K562 (cell line): Measurements from ENCODE around the gene TMEM131L. TPM values are rescaled to one million over a fixed set of nuclear protein-coding genes. Genes with fewer than 3 reads are reported as not detected.

ENCODE experiments used
- ATAC-seq: fragments of 200-7000 bp; cut with Tn5 transposase; 3 replicates; pipeline ENCODE4 v1.9.1; 2020; ENCODE audit warnings: moderate library complexity
- BruUV-seq: library from RNA; stranded (reverse); fragments of 400-500 nt; replicated peaks from 2 replicates; lab custom pipeline; 2021; lab: Mats Ljungman, UMichigan
- CTCF ChIA-PET: fragments of 300-600 bp; formaldehyde crosslinking; extraction: SDS; loops from one replicate; lab custom pipeline; 2021; ENCODE audit warnings: low intra/inter-chr PET ratio; lab: Yijun Ruan, JAX
- POLR2A ChIA-PET: fragments of 300-600, 350-650 bp; sonication (Branson Sonifier 250); formaldehyde crosslinking; extraction: SDS; loops from one replicate; lab custom pipeline; 2021; ENCODE audit warnings: antibody characterized with exemption, inconsistent platforms; lab: Yijun Ruan, JAX
- DNase-seq, 4 experiments: peaks; one replicate each; pipeline versions ENCODE4 v3.0.0 to v3.0.0-alpha.2; 2011 to 2018; ENCODE audit warnings: low spot score in 3 of 4, mixed read lengths in 3 of 4; ENCODE audit errors: extremely low read depth in 1 of 4
- FAIRE-seq: peaks from 2 replicates; lab custom pipeline; 2011; peaks lifted over from hg19 to GRCh38; lab: Jason Lieb, UNC
- H2AFZ ChIP-seq: 2 replicates; pipeline ENCODE4 v1.6.0; 2011; ENCODE audit warnings: low read depth, low read length, control low read depth, inconsistent platforms
- H3K27ac ChIP-seq: fragments of 200-600 bp; 3 replicates; pipeline ENCODE4 v1.8.0; 2011; ENCODE audit warnings: low read depth, mild to moderate bottlenecking, control low read depth, inconsistent platforms, low read length, moderate library complexity, mixed read lengths; ENCODE audit errors: extremely low read depth
- H3K27me3 ChIP-seq, 2 experiments: fragments of 300-600 bp in 1 of 2; 2 replicates in 1 of 2; 3 replicates in 1 of 2; pipeline versions ENCODE4 v1.6.0 to v1.8.0; 2011; ENCODE audit warnings: inconsistent platforms in 2 of 2, low read length in 2 of 2, mild to moderate bottlenecking in 1 of 2, mixed read lengths in 1 of 2, moderate library complexity in 1 of 2; ENCODE audit not compliant: control insufficient read depth in 2 of 2, insufficient read depth in 2 of 2
- H3K36me3 ChIP-seq: fragments of 300-600 bp; 3 replicates; pipeline ENCODE4 v1.8.0; 2011; ENCODE audit warnings: mild to moderate bottlenecking, low read length, inconsistent platforms; ENCODE audit not compliant: control insufficient read depth, insufficient read depth
- H3K4me1 ChIP-seq, 2 experiments: fragments of 200-600 bp in 1 of 2; replicated peaks in 1 of 2; 2 replicates in 1 of 2; 3 replicates in 1 of 2; pipeline versions ENCODE4 v1.5.1 to v1.8.0; 2011; ENCODE audit warnings: inconsistent platforms in 2 of 2, low read length in 2 of 2, mild to moderate bottlenecking in 1 of 2, mixed read lengths in 1 of 2, moderate library complexity in 1 of 2; ENCODE audit not compliant: control insufficient read depth in 2 of 2, insufficient read depth in 2 of 2
- H3K4me2 ChIP-seq: 2 replicates; pipeline ENCODE4 v1.6.1; 2011; ENCODE audit warnings: low read length, control low read depth, inconsistent platforms, mixed read lengths; ENCODE audit not compliant: insufficient read depth
- H3K4me3 ChIP-seq: fragments of 200-600 bp; sonication (generic), shearing (Covaris generic); 2 replicates; pipeline ENCODE4 v1.5.1; 2016; ENCODE audit warnings: control low read depth, inconsistent platforms
- H3K79me2 ChIP-seq: fragments of 200-600 bp; 3 replicates; pipeline ENCODE4 v1.8.0; 2011; ENCODE audit warnings: low read length, inconsistent platforms; ENCODE audit not compliant: control insufficient read depth, insufficient read depth
- H3K9ac ChIP-seq, 2 experiments: 2 replicates each; pipeline versions ENCODE4 v1.6.0 to v1.6.1; 2011; ENCODE audit warnings: low read depth in 2 of 2, low read length in 2 of 2, control low read depth in 1 of 2, inconsistent platforms in 1 of 2, mild to moderate bottlenecking in 1 of 2, mixed read lengths in 1 of 2; ENCODE audit not compliant: insufficient read depth in 1 of 2
- H3K9me1 ChIP-seq: one replicate; pipeline ENCODE4 v1.6.0; 2011; ENCODE audit warnings: inconsistent platforms, mild to moderate bottlenecking, low read length, moderate library complexity; ENCODE audit not compliant: control insufficient read depth, insufficient read depth
- H3K9me3 ChIP-seq: replicated peaks from 2 replicates; pipeline ENCODE4 v1.5.1; 2011; ENCODE audit warnings: low read depth, low read length, inconsistent platforms; ENCODE audit not compliant: control insufficient read depth, insufficient read depth
- H4K20me1 ChIP-seq: replicated peaks from 2 replicates; pipeline ENCODE4 v1.6.1; 2011; ENCODE audit warnings: low read length, inconsistent platforms, mixed read lengths; ENCODE audit not compliant: control insufficient read depth, insufficient read depth
- CBX8 ChIP-seq: fragments of 200-600 bp; sonication (generic); IDR thresholded peaks from 2 replicates; pipeline ENCODE4 v1.6.1; 2012; ENCODE audit warnings: borderline replicate concordance, mixed run types, low read depth, mild to moderate bottlenecking, moderate library complexity, mixed read lengths, low read length, control low read depth, inconsistent platforms; ENCODE audit not compliant: poor library complexity, severe bottlenecking; ENCODE audit errors: extremely low read depth
- CCNT2 ChIP-seq: IDR thresholded peaks from 2 replicates; pipeline ENCODE4 v1.6.1; 2011; ENCODE audit warnings: borderline replicate concordance, low read depth, mild to moderate bottlenecking, moderate library complexity, mixed read lengths, low read length; ENCODE audit not compliant: insufficient read length; ENCODE audit errors: extremely low read depth
- CTBP1 ChIP-seq: fragments of 450-650 bp; IDR thresholded peaks from 2 replicates; pipeline ENCODE4 v1.6.1; 2016; ENCODE audit warnings: borderline replicate concordance
- HDAC1 ChIP-seq, 2 experiments: fragments of 450-650 bp; IDR thresholded peaks; 2 replicates each; pipeline ENCODE4 v1.6.1; 2016 to 2017; ENCODE audit warnings: inconsistent platforms in 1 of 2, mild to moderate bottlenecking in 1 of 2, moderate library complexity in 1 of 2
- ILF3 ChIP-seq: fragments of 450-650 bp; IDR thresholded peaks from 2 replicates; pipeline ENCODE4 v1.6.1; 2018; ENCODE audit warnings: antibody characterized with exemption, mild to moderate bottlenecking, moderate library complexity, borderline replicate concordance
- KAT7 ChIP-seq: sonication (generic); formaldehyde crosslinking; IDR thresholded peaks from 2 replicates; pipeline ENCODE4 v1.8.0; 2022; ENCODE audit warnings: missing genetic modification reagents, mild to moderate bottlenecking, borderline replicate concordance
- MTF1 ChIP-seq: fragments of 250-450 bp; sonication (Bioruptor Pico); IDR thresholded peaks from 2 replicates; pipeline ENCODE4 v1.9.0; 2021; ENCODE audit warnings: moderate library complexity, mild to moderate bottlenecking, inconsistent platforms, borderline replicate concordance
- STAT5A ChIP-seq: IDR thresholded peaks from 2 replicates; pipeline ENCODE4 v1.6.1; 2012; ENCODE audit warnings: low read length, inconsistent platforms, borderline replicate concordance
- TAF9B ChIP-seq: fragments of 450-650 bp; IDR thresholded peaks from 2 replicates; pipeline ENCODE4 v1.6.1; 2018; ENCODE audit warnings: mild to moderate bottlenecking; ENCODE audit not compliant: partially characterized antibody
- ZSCAN32 ChIP-seq: fragments of 450-650 bp; formaldehyde crosslinking; IDR thresholded peaks from 2 replicates; pipeline ENCODE4 v1.4.0; 2020; ENCODE audit warnings: mild to moderate bottlenecking, moderate library complexity
- whole genome bisulfite sequencing: fragments of 100-300 bp; shearing (Covaris generic); methylation state at CpG from one replicate; pipeline ENCODE4 v1.1.6; 2016; ENCODE audit warnings: low coverage, mixed read lengths; ENCODE audit not compliant: insufficient coverage; ENCODE audit errors: missing lambda C conversion rate; 5-methylcytosine and 5-hydroxymethylcytosine counted together
- in situ Hi-C: fragments of 300-500 bp; cut with MboI; formaldehyde crosslinking; loops from 4 replicates; pipeline ENCODE4 v1.15.0; 2018; ENCODE audit warnings: inconsistent platforms, mixed read lengths
- intact Hi-C: fragments of 100-400 bp; cut with micrococcal nuclease; formaldehyde crosslinking; loops from 2 replicates; pipeline ENCODE4 v1.14.2; 2022
- polyA plus RNA-seq, 8 experiments: library from polyadenylated mRNA; depleted of rRNA in 4 of 8; stranded (reverse) in 5 of 8; unstranded in 3 of 8; fragments of >200 nt; fragmentation: Nextera tagmentation in 2 of 8; fragmentation: Illumina TruSeq in 1 of 8; extraction: Ambion mirVana in 2 of 8; extraction: Trizol in 1 of 8; gene quantifications; 2 replicates each; pipeline versions ENCODE4 v1.2.1 to v1.2.3, GENCODE V29; 2011 to 2014; ENCODE audit warnings: inconsistent platforms in 1 of 8, missing spikeins in 1 of 8
- total RNA-seq, 7 experiments: library from RNA; depleted of rRNA in 6 of 7; stranded (reverse); fragments of >200 nt in 6 of 7; fragmentation: Illumina TruSeq in 2 of 7; extraction: Trizol in 2 of 7; gene quantifications; 2 replicates each; pipeline versions ENCODE4 v1.2.1 to v1.2.3, GENCODE V29; 2011 to 2021; ENCODE audit warnings: low replicate concordance in 1 of 7
- TF ChIP-seq, protein P1 (sequence below): fragments of 450-650 bp; formaldehyde crosslinking; IDR thresholded peaks from 2 replicates; pipeline ENCODE4 v1.4.0; 2022; ENCODE audit warnings: missing genetic modification characterization
- TF ChIP-seq, protein P2 (sequence below): fragments of 450-650 bp; IDR thresholded peaks from 2 replicates; pipeline ENCODE4 v1.6.1; 2016; ENCODE audit warnings: antibody characterized with exemption
- TF ChIP-seq, protein P3 (sequence below): IDR thresholded peaks from 2 replicates; pipeline ENCODE4 v1.6.1; 2014; ENCODE audit warnings: antibody characterized with exemption
- TF ChIP-seq, protein P4 (sequence below): sonication (generic); IDR thresholded peaks from 2 replicates; pipeline ENCODE4 v1.6.1; 2016

The TMEM131L gene
- total and polyA plus RNA-seq, 9 of the 15 experiments (the other 6 are each of a cell fraction or from before 2014, with no cell fraction given) = 1.2 to 20.8 (median 12.9) TPM

DNA sequence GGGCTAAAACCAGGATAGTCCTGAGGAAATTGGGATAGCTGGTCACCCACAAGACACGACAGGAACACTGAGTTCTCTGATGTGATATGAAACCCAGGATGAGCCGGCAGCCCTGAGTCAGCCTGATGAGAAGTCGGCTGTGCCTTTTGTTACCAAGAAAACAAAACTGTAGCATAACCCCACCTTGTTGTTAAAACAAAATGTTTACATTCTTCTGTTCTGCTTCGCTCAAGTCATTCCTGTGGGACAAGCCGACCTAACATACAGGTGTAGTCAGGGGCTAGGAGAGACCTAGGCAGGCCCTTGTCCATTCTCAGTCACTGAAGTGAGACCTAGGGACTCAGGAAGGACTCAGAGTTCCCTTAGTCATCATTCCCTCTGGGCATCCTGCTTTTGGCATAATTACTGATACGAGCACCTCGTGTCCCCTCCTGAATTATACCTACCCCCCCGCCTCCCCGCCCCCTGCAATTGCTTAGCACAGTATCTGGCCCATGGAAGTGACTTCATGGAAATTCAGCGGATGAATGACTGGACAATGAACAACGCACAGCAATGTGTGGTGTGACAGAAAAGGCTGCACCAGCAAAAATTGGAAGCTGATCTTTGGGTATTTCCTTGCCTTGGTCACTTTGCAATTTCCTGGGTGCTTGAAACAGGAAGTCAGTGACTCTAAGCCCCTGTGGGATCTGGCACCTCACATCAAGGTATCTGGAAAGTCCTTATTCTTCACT is 186.1 kb downstream of the TMEM131L start (continued):
- TF ChIP-seq, protein P1, sequence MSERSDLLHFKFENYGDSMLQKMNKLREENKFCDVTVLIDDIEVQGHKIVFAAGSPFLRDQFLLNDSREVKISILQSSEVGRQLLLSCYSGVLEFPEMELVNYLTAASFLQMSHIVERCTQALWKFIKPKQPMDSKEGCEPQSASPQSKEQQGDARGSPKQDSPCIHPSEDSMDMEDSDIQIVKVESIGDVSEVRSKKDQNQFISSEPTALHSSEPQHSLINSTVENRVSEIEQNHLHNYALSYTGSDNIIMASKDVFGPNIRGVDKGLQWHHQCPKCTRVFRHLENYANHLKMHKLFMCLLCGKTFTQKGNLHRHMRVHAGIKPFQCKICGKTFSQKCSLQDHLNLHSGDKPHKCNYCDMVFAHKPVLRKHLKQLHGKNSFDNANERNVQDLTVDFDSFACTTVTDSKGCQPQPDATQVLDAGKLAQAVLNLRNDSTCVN (CRISPR knock-in tag) = no peak
- no peak for TF ChIP-seq MTF1

DNA sequence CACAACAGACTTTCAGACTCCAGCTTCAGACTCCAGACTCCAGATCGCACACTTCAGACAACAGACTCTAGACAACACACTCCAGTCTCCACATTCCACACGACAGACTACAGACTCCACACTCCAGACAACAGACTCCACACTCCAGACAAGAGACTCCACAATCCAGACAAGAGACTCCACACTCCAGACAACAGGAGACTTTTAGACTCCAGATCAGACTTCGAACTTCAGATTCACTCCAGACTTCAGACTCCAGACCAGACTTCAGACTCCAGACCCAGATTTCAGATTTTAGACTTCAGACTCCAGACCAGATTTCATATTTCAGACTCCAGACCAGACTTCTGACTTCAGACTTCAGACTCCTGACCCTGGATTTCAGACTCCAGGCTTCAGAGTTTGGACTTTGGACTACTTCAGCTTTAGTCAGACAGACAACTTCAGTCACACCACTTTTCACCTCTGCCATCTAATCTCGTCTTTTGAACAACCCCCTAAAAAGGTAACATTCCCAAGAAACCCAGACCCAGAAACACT is 188.9 kb downstream of the TMEM131L start:
- Histone ChIP-seq H4K20me1 (no peaks in the 10 kb centered on the region), H3K4me3 (no peak overlapping the region), H3K27me3 (peaks cover 4 to 31% of the 10 kb centered on the region in 2 experiments; a peak in 3 of 5 replicates), H3K4me1 (no peaks in the 10 kb centered on the region), H3K36me3 (no peaks in the 10 kb centered on the region), H3K27ac (no peak overlapping the region), H3K9ac (no peak overlapping the region), H3K79me2 (no peaks in the 10 kb centered on the region), H2AFZ (no peak overlapping the region), H3K9me1 (peaks cover 3% of the 10 kb centered on the region), H3K4me2 (no peak overlapping the region), H3K9me3 (no peaks in the 10 kb centered on the region)
- FAIRE-seq (no peak), DNase-seq (no peak), ATAC-seq (no peak)
- ChIA-PET POLR2A (no interaction called here), CTCF (no interaction called here)
- in situ Hi-C loops = no loop called here
- 0% methylated on average over 4 of the region's 4 CpGs for WGBS
- BruUV-seq = no TSS peak
- intact Hi-C loops = loop anchor here (5.0 kb wide), 1 partner anchor 97 kb away; no protein-coding TSS in a partner anchor
- TF ChIP-seq CCNT2 (no peak), CTBP1 (no peak), ILF3 (no peak), CBX8 (no peak), TAF9B (no peak), ZSCAN32 (CRISPR knock-in tag) (no peak), HDAC1 (IDR thresholded peaks at IDR 0.05) (no peak), KAT7 (CRISPR knock-in tag) (no peak), STAT5A (no peak)
- TF ChIP-seq, protein P2, sequence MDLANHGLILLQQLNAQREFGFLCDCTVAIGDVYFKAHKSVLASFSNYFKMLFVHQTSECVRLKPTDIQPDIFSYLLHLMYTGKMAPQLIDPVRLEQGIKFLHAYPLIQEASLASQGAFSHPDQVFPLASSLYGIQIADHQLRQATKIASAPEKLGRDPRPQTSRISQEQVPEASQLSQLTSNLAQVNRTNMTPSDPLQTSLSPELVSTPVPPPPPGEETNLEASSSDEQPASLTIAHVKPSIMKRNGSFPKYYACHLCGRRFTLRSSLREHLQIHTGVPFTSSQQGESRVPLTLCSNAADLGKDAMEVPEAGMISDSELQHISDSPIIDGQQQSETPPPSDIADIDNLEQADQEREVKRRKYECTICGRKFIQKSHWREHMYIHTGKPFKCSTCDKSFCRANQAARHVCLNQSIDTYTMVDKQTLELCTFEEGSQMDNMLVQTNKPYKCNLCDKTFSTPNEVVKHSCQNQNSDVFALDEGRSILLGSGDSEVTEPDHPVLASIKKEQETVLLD = no peak
- TF ChIP-seq, protein P3, sequence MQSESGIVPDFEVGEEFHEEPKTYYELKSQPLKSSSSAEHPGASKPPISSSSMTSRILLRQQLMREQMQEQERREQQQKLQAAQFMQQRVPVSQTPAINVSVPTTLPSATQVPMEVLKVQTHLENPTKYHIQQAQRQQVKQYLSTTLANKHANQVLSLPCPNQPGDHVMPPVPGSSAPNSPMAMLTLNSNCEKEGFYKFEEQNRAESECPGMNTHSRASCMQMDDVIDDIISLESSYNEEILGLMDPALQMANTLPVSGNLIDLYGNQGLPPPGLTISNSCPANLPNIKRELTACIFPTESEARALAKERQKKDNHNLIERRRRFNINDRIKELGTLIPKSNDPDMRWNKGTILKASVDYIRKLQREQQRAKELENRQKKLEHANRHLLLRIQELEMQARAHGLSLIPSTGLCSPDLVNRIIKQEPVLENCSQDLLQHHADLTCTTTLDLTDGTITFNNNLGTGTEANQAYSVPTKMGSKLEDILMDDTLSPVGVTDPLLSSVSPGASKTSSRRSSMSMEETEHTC = no peak
- TF ChIP-seq, protein P4, sequence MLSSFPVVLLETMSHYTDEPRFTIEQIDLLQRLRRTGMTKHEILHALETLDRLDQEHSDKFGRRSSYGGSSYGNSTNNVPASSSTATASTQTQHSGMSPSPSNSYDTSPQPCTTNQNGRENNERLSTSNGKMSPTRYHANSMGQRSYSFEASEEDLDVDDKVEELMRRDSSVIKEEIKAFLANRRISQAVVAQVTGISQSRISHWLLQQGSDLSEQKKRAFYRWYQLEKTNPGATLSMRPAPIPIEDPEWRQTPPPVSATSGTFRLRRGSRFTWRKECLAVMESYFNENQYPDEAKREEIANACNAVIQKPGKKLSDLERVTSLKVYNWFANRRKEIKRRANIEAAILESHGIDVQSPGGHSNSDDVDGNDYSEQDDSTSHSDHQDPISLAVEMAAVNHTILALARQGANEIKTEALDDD = no peak
